ENCODE results near the gene GPRC5C. TPM values are rescaled to one million over a fixed set of nuclear protein-coding genes. Genes with fewer than 3 reads are reported as not detected.

The GPRC5C gene
- total RNA-seq: 100 to 1,000 TPM in 3 of 4 donors, 10 to 100 TPM in 1; 73.2 to 194 (median 163) TPM

DNA sequence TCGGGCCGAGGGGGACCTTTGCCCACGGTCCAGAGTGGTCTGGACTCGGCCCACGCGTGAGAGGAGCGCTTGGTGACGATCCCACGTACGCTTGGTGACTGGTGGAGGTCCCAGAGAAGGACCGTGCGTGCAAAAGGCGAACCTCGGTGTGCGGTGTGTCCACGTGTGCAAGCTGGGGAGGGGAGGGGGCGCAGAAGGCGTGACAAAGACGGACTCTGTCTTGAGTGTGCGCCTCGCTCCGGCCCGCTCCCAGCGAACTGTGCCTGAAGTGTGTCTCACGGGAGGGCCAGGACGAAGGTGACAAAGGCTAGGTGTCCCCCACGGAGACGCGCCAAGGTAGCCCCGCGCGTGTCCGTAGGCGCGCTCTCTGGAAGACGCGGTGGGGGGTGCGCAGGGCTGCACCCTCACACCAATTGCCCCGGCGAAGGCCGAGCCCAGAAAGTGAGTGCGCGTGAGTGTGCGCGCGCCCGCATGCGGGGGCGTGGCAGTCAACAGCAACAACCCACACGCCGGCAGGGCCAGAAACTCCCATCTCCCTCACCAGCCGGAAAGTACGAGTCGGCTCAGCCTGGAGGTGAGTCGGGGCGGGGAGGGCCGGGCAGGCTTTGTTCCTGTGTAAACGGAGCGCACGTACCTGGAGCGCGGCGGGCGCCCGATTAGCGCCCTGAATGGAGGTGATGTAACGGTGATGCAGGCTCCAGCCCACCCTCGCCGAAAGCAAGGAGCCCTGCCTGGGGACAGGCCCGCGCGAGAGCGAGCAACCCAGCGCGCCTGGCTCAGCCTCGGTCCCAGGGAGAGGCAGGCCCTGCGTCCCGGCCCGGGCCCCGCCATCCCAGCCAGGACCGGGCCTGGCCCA is at the start of gene GPRC5C:
GPRC5C (plus strand) TSS at position 521 of the 856 bp plus-strand sequence. CDS start 7,689 bp downstream, outside the sequence.
- H3K9me3 ChIP-seq: no peaks in the 10 kb centered on the region
- WGBS, 2 donors: 0% methylated on average over 16 to 20 of the region's 81 CpGs
- H3K27me3 ChIP-seq: no peaks in the 10 kb centered on the region
- H3K36me3 ChIP-seq: no peaks in the 10 kb centered on the region
- DNase-seq: peak; percentile 95
- peak within 1 kb of the TSS; percentile 89 to 99 (median 96) for H3K27ac ChIP-seq
- peaks cover 76 to 77% of the 10 kb centered on the region in 2 donors for H3K4me1 ChIP-seq
- TF ChIP-seq, protein P1, sequence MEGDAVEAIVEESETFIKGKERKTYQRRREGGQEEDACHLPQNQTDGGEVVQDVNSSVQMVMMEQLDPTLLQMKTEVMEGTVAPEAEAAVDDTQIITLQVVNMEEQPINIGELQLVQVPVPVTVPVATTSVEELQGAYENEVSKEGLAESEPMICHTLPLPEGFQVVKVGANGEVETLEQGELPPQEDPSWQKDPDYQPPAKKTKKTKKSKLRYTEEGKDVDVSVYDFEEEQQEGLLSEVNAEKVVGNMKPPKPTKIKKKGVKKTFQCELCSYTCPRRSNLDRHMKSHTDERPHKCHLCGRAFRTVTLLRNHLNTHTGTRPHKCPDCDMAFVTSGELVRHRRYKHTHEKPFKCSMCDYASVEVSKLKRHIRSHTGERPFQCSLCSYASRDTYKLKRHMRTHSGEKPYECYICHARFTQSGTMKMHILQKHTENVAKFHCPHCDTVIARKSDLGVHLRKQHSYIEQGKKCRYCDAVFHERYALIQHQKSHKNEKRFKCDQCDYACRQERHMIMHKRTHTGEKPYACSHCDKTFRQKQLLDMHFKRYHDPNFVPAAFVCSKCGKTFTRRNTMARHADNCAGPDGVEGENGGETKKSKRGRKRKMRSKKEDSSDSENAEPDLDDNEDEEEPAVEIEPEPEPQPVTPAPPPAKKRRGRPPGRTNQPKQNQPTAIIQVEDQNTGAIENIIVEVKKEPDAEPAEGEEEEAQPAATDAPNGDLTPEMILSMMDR (IDR thresholded peaks at IDR 0.05): no peak
- TF ChIP-seq POLR2A (IDR thresholded peaks at IDR 0.05): peak; percentile 86 to 97
- H3K4me3 ChIP-seq (replicated peaks in 1 of 3): peak within 1 kb of the TSS; percentile 63 to 82 (median 74)
- intact Hi-C loops (cut with DNase I): no loop called here

- no peak for TF ChIP-seq POLR2A (IDR thresholded peaks at IDR 0.05)
- TF ChIP-seq, protein P1 (IDR thresholded peaks at IDR 0.05): no peak
These were observed 48.7 kb upstream of the GPRC5C start for GRCh38 chr17:74383141-74383540.

GRCh38 chr17:74385201-74385600 is 46.7 kb upstream of the GPRC5C start:
- H3K27ac ChIP-seq: no peak overlapping the region
- intact Hi-C loops (cut with DNase I): no loop called here

More at GRCh38 chr17:74383141-74383540, 48.7 kb upstream of the GPRC5C start:
- WGBS, 2 donors: 89 to 90% methylated on average over 5 of the region's 5 CpGs
- peaks cover 6 to 21% of the 10 kb centered on the region in 2 donors for H3K4me1 ChIP-seq
- H3K4me3 ChIP-seq (replicated peaks in 1 of 3): no peak overlapping the region
- no peaks in the 10 kb centered on the region for H3K36me3 ChIP-seq
- no peaks in the 10 kb centered on the region for H3K27me3 ChIP-seq
- intact Hi-C loops (cut with DNase I): no loop called here
- H3K9me3 ChIP-seq: no peaks in the 10 kb centered on the region
- H3K27ac ChIP-seq: no peak overlapping the region
- DNase-seq: no peak

DNA sequence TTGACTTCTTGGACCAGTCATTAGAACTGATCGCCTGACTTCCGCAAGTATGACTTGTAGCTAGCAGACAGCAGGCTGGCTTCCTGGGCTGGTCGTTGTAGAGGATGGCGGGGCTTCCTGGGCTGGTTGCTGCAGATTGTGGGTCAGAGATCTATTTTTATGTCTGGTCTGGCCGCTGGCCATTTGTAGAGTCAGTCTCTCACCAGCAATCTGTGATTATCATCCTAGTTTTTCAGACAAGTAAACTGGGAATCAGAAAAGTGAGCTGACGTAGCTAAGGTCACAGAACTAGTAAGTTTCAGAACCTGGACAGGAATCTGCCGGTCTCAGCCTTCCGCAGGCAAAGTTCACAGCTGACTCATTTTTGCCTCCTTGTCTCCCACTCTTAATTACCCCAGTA is 45.5 kb upstream of the GPRC5C start:
- peak in 1 of 2 donors; percentile 9 for DNase-seq
- TF ChIP-seq POLR2A (IDR thresholded peaks at IDR 0.05): no peak
- TF ChIP-seq, protein P1 (IDR thresholded peaks at IDR 0.05): no peak
- H3K27me3 ChIP-seq: no peaks in the 10 kb centered on the region
- H3K27ac ChIP-seq: no peak overlapping the region
- no peaks in the 10 kb centered on the region for H3K9me3 ChIP-seq
- intact Hi-C loops (cut with DNase I): no loop called here
- peaks cover 4% of the 10 kb centered on the region in 2 donors for H3K4me1 ChIP-seq
- no peaks in the 10 kb centered on the region for H3K36me3 ChIP-seq
- no peak overlapping the region for H3K4me3 ChIP-seq (replicated peaks in 1 of 3)
- 62 to 79% methylated on average over 7 to 8 of the region's 8 CpGs for WGBS, 2 donors

More at GRCh38 chr17:74385201-74385600, 46.7 kb upstream of the GPRC5C start:
- Histone ChIP-seq H3K27me3 (no peaks in the 10 kb centered on the region), H3K36me3 (no peaks in the 10 kb centered on the region), H3K9me3 (no peaks in the 10 kb centered on the region), H3K4me3 (replicated peaks in 1 of 3) (no peak overlapping the region), H3K4me1 (peaks cover 4 to 10% of the 10 kb centered on the region in 2 donors)
- TF ChIP-seq, protein P1 (IDR thresholded peaks at IDR 0.05): no peak
- no peak for TF ChIP-seq POLR2A (IDR thresholded peaks at IDR 0.05)
- no peak for DNase-seq
- WGBS, 2 donors: 89 to 90% methylated on average over 3 of the region's 3 CpGs
